Stimulated activated naive CD8-positive, alpha-beta T cell treated with anti-CD3 and anti-CD28 coated beads, Interleukin-15, Interleukin-2, amounts not matched to agents 100 U/mL and 50 U/mL, for 24 hours (primary cell): ENCODE measurements around the gene TMEM156.

Experiments used
- ATAC-seq: fragments of 150-1000 bp; cut with Tn5 transposase; one replicate; pipeline ENCODE4 v1.10.0; 2021
- DNase-seq: peaks from one replicate; pipeline ENCODE4 v3.0.0; 2021

TMEM156 gene

DNA sequence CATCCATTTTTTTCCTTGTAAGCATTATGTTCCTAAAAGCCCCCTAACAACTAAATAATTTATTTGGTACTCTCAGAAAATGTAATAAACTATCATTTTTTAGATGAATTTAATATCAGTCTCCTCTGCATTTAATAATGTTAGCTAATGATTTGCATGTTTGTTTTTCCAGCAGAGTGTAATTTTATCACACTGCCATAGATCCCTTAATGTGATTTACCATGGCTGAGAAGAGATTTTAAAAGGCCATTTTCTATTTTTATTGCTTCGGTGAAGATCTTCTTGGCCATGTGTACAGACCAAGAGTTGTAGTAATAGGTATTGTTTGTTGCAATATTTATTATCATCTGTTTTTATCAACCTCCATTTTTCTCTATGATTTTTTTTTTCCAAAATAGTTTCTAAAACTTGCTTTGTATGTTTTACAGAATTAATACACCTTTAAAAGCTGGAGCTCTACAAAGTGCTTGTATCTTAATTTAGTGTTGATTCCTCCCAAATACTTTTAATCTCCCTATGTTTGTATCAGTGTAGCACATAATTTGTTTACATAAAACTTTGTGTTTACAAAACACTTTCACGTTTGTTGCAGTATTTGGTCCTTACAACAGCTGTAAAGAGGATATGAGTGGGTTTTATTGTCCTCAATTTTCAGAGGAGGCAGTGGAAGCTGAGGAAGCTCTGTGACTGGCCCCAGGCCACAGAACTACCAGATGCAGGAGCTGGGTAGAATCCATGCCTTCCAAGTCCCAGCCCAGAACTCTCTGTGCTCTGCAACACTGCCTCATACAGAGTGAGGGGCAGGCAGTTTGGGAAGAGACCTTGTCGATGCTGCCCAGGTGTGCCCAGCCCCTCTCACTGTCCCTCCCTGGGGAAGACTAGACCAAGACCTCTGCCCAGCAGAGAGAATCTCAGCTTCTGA is 106.5 kb downstream of the TMEM156 start:
- ATAC-seq (no peak), DNase-seq (no peak)

- ATAC-seq: no peak
- DNase-seq: no peak
Measured at GRCh38 chr4:38924353-38924752, 107.9 kb downstream of the TMEM156 start.

- ATAC-seq: peak; percentile 46
- DNase-seq: no peak
Measured at GRCh38 chr4:38923746-38924145, 108.5 kb downstream of the TMEM156 start.

- DNase-seq: no peak
- ATAC-seq: no peak
Measured at GRCh38 chr4:38921151-38921550, 111.1 kb downstream of the TMEM156 start.

DNA sequence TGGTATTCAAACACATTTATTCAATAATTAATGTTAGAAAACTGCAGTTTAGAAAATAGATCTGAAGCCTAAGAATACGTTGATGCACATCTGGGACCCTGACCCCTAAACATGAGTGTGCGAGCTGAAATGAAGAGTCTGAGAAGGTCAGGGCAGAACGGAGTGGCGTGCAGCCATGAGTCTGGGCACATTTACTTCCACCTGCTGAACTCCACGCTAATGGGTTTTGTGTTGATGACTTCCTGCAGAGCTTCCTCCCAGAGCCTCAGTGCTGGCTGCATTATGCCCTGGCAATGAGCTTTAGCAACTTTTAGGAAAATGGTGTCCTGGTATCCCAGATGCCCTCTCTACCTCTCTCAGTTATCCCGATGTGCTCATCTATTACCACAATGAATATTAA is 111.5 kb downstream of the TMEM156 start:
- no peak for DNase-seq
- no peak for ATAC-seq

- no peak for ATAC-seq
- DNase-seq: no peak
Measured at GRCh38 chr4:38920186-38920585, 112.0 kb downstream of the TMEM156 start.

DNA sequence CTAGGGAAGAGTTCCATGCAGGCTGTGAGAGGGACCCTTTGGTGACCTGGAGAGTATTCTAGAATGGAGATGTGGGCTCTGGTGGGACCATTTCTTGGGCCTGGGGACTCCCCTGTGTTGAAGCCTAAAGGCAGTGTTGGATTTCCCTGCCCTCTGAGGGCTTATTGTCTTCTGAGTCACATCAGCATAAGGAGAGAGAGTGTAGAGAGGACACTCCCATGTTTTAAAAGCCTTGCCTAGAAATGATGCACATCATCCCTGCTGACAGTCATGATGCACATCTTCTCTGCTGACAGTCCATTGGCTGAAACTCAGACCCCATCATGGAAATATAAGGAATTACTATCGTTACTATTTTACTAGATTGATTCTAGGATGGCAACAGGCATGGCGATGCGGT is 112.7 kb downstream of the TMEM156 start:
- ATAC-seq (no peak), DNase-seq (no peak)

GRCh38 chr4:38917481-38918025 is 114.7 kb downstream of the TMEM156 start:
- DNase-seq (no peak), ATAC-seq (no peak)
